NCI-H226 (cell line): ENCODE data around the gene TCIRG1.

ENCODE experiments used
- DNase-seq: peaks from one replicate; pipeline ENCODE4 v3.0.0-alpha.2; 2015

TCIRG1 gene

DNA sequence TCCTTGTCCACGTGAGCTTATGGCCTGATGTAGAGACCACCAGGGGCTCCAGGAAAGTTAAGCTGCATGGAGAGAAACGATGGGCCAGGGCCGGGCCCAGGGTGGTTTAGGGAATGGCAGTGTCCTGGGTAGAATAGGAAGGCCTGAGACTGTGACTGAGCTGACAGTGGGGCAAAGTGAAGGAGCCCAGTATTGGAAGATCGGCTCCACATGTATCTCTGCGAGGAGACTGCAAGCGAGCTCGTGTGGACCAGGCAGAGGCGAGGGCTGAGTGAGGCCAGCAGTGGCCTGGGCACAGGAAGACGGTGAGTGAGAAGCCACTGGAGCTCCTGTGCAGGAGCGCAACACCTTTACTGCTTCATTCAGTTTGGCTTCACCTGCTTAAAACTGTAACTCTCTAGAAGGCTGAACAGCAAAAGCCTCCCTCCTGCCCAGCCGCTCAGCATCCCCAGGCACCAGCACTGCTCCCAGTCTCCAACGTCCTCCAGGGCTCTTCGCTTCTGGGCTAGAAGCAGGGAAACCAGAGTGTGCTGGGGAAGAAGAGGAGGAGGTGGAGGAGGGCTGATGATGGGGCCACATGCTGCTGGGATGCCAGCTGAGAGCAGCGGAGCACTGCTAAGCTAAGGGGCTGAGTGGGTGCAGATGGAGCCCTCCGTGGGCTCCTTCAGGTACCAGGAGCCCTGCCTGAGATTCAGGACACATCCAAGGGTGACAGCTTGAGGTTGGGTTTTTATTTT, 13.5 kb downstream of the TCIRG1 start:
- DNase-seq: no peak

DNA sequence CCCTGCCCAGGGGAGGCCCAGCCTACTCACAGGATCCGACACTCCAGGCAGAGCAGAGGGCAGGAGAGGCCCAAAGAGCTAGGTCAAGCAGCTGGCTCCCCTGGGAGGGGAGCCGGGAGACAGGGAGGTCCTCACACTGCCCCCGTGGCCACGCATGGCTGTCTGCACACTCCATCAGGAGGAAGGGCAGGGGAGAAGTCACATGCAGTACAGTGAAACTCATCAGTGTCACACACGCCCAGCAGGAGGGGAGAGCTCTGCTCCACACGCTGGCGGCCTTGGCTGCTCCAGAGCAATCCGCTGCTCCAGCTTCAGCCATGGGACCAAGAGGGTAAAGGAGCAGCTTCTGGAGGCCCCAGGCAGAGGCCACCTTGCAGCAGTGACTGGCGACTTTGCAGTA, 14.3 kb downstream of the TCIRG1 start:
- DNase-seq: no peak

- DNase-seq: no peak
Observed at GRCh38 chr11:68053981-68054812, 15.4 kb downstream of the TCIRG1 start.

DNA sequence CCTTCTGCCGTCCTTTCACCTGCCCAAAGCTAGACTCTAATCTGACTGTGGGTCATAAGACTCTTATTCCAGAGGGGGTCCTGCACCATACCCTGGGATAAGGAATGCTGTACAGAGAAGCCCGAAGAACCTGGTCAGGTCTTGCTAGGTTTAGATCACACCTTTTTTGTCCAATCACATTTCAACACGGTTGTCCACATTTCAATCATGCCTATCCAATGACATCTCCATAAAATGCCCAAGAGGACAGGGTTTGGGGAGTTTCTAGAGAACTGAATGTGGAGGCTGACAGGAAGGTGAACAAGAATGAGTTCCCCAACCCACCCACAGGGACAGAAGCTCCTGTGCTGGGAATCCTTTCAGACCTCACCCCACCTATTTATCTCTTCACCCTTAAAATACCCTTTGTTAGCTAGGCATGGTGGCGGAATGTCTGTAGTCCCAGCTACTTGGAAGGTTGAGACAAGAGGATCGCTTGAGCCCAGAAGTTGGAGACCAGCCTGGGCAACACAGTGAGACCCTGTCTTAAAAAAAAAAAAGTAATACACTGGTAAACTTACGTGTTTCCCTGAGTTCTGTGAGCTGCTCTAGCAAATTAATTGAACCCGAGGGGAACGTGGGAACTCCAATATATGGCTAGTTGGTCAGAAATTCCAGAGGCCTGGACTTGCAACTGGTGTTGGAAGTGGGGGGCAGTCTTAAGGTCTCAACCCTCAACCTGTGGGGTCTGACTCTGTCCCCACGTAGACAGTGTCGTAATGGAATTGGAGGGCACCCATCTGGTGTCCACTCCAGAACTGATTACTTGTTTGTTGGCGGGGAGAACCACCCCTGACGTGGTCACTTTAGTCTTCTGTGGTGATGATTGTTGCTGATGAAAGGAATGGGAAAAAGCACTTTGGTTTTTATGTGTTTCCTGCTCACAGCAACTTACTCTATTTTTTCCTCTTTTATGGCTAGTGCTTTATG, 17.8 kb downstream of the TCIRG1 start:
- no peak for DNase-seq

- no peak for DNase-seq
Observed at GRCh38 chr11:68057807-68058206, 19.0 kb downstream of the TCIRG1 start.

- no peak for DNase-seq
Observed at GRCh38 chr11:68061508-68061907, 22.7 kb downstream of the TCIRG1 start.

- DNase-seq: no peak
Observed at GRCh38 chr11:68064926-68065325, 26.1 kb downstream of the TCIRG1 start.

DNA sequence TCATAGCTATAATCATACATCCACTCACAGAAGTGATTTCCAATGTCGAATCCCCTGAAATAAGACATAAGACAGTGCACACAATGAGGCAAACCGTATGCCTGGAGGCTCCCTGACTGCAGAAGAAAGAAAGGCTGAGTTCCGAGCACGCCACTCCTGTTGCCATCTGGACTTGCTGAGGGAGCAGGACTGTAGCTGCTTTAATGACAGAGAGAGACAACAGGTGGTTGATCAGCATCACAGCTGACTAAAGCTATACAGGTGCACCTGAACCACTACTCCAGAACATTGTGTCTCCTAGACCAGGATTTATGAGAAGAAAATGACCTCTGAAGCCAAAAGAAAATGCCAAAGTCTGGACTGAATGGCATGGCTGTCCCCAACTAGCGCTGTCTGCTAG, 27.0 kb downstream of the TCIRG1 start:
- DNase-seq: no peak

GRCh38 chr11:68066742-68067141, 27.9 kb downstream of the TCIRG1 start:
- no peak for DNase-seq

DNA sequence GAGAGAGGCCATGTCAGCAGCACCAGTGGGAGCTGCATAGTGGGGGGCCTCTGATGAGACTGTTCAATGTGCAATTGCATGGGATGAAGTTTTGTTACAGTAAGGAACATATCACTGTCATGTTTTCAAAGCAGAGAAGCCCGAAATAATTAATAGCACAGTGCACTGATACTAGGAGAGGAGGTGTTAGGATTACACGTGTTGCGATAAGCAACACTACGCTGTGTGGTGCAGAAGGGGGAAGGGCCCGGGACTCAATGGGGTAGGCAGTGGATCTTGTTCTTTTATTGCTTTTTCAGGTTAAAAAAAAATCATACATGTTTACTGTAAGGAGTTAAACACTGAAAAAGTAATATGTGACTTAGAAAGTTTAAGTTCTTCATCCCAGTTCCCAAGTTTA, 29.2 kb downstream of the TCIRG1 start:
- no peak for DNase-seq

GRCh38 chr11:68071281-68072048, 32.6 kb downstream of the TCIRG1 start:
- DNase-seq: no peak

GRCh38 chr11:68074584-68075352, 35.9 kb downstream of the TCIRG1 start:
- DNase-seq: no peak

- DNase-seq: no peak
Observed at GRCh38 chr11:68076371-68077042, 37.7 kb downstream of the TCIRG1 start.

DNA sequence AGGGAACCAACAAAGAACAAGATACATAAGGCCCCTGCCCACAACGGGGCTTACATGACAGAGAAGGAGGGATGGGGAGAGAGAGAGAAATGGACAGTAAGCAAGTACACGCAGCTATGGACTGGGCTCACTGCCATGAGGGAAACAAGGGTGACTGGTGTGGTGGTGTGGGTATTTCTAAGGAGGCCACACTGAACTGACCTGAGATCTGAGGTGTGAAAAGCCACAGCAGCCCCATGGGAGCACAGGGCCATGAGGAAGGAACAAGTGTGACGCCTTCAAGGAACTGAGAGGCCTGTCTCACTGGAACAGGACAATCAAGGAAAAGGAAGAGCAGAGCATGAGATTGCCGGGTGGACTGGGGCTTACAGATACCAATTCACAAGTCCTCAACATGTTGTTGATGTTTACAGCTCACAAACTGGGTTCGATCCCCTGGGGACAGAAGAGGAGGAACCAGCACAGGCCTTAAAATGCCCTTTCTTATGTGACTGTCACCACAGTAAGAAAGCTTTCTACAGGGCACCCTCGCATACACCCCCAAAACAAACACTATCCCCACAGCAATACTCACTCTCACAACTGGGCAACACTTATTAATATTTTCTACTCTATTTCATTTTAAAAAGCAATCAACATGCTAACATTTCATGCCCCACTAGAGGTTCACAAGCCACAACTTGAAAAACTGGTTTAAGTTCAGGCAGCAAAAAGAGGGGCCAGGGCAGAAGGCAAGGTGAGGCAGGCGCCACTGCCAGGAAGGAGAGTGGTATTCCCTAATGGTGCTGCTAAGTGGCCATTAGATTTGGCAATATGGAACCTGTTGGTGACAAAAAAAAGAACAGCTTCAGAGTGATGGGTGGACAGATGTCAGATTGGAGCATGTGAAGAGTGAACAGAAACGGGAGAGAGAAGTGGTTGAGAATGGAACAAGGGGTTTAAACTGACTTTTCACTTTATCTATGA, 39.1 kb downstream of the TCIRG1 start:
- no peak for DNase-seq

DNA sequence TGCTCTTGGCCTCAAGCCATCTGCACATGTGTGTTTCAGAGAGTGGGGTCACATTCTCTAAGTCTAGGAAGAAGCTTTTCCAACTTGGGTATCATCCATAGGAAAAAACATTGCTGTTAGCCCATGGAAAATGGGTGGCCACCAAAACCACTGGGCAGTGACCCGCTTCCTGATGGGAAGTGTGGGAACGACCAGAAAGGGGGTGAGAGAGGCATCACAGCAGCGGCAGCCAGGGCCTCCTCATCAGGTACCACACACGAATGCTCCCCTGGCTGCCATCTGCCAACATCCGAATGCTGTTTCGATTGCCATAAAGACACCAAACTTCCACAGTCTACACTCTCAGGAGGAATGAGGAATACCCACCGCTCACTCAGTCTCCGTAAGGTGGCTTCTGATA, 42.0 kb downstream of the TCIRG1 start:
- DNase-seq: no peak

- DNase-seq: no peak
Observed at GRCh38 chr11:68081691-68082090, 42.9 kb downstream of the TCIRG1 start.

- no peak for DNase-seq
Observed at GRCh38 chr11:68082481-68082880, 43.7 kb downstream of the TCIRG1 start.

- DNase-seq: no peak
Observed at GRCh38 chr11:68083517-68083916, 44.7 kb downstream of the TCIRG1 start.

GRCh38 chr11:68089679-68090078, 50.9 kb downstream of the TCIRG1 start:
- DNase-seq: no peak

- no peak for DNase-seq
Observed at GRCh38 chr11:68090287-68090686, 51.5 kb downstream of the TCIRG1 start.
